GM19467 (cell line): Measurements from ENCODE around the gene ZNF716.
"Not testable (repeated sequence)": the region's sequence is repeated elsewhere in the genome, so short reads cannot be mapped to it uniquely, and the experiment has no call there.

ENCODE experiments used
- ATAC-seq: cut with Tn5 transposase; IDR thresholded peaks from one replicate; pipeline ENCODE4 v1.9.1; 2021; ENCODE audit warnings: mild to moderate bottlenecking, moderate library complexity; ENCODE audit not compliant: unreplicated experiment

ZNF716 gene

GRCh38 chr7:57449904-57450303 lies at the start of gene ZNF716:
TSS of gene ZNF716 (plus strand) at chr7:57450177. CDS start at chr7:57450289, 112 bp downstream.
- no peak for ATAC-seq

- no peak for ATAC-seq
Measured at GRCh38 chr7:57400531-57401155, 49.3 kb upstream of the ZNF716 start.

GRCh38 chr7:57403051-57403450 lies 46.9 kb upstream of the ZNF716 start:
- not testable (repeated sequence) for ATAC-seq

- ATAC-seq = no peak
Measured at GRCh38 chr7:57403601-57404342, 46.2 kb upstream of the ZNF716 start.

- ATAC-seq = no peak
Measured at GRCh38 chr7:57404343-57404966, 45.5 kb upstream of the ZNF716 start.

GRCh38 chr7:57404967-57405421 lies 45.0 kb upstream of the ZNF716 start:
- ATAC-seq = no peak

- no peak for ATAC-seq
Measured at GRCh38 chr7:57407125-57407524, 42.9 kb upstream of the ZNF716 start.

GRCh38 chr7:57412168-57412567 lies 37.8 kb upstream of the ZNF716 start:
- no peak for ATAC-seq

GRCh38 chr7:57412618-57413017 lies 37.4 kb upstream of the ZNF716 start:
- no peak for ATAC-seq

GRCh38 chr7:57413529-57414398 lies 36.2 kb upstream of the ZNF716 start:
- no peak for ATAC-seq

GRCh38 chr7:57414415-57414814 lies 35.6 kb upstream of the ZNF716 start:
- ATAC-seq = no peak

- ATAC-seq = no peak
Measured at GRCh38 chr7:57414852-57415251, 35.1 kb upstream of the ZNF716 start.

- no peak for ATAC-seq
Measured at GRCh38 chr7:57415326-57415725, 34.7 kb upstream of the ZNF716 start.

GRCh38 chr7:57415730-57416129 lies 34.2 kb upstream of the ZNF716 start:
- no peak for ATAC-seq

GRCh38 chr7:57416601-57417358 lies 33.2 kb upstream of the ZNF716 start:
- ATAC-seq = no peak

- no peak for ATAC-seq
Measured at GRCh38 chr7:57417736-57418135, 32.2 kb upstream of the ZNF716 start.

GRCh38 chr7:57423768-57424167 lies 26.2 kb upstream of the ZNF716 start:
- no peak for ATAC-seq

GRCh38 chr7:57424515-57425238 lies 25.3 kb upstream of the ZNF716 start:
- ATAC-seq = no peak

- no peak for ATAC-seq
Measured at GRCh38 chr7:57425239-57425944, 24.6 kb upstream of the ZNF716 start.
